Thymus (tissue), 11 donors: ENCODE data around the gene DUSP16. TPM values are rescaled to one million over a fixed set of nuclear protein-coding genes. Genes with fewer than 3 reads are reported as not detected.
A peak's percentile ranks its signal among the peaks of the same experiment; 100 is the strongest.
"Not testable (repeated sequence)": the region's sequence is repeated elsewhere in the genome, so short reads cannot be mapped to it uniquely, and the experiment has no call there.

ENCODE experiments used
- DNase-seq, 9 donors: peaks; one replicate each; pipeline ENCODE4 v3.0.0-alpha.2; 2013; ENCODE audit warnings: low spot score in 9 of 9, low read depth in 6 of 9, missing footprints in 1 of 9
- H3K27ac ChIP-seq, 2 donors: one replicate each; pipeline ENCODE4 v1.5.1; 2013; ENCODE audit warnings: control low read depth in 1 of 2, low read depth in 1 of 2, low read length in 1 of 2, mild to moderate bottlenecking in 1 of 2, moderate library complexity in 1 of 2
- H3K27me3 ChIP-seq, 2 donors: one replicate each; pipeline ENCODE4 v1.5.1; 2013; ENCODE audit warnings: low read length in 1 of 2; ENCODE audit not compliant: control insufficient read depth in 2 of 2, insufficient read depth in 1 of 2
- H3K36me3 ChIP-seq, 2 donors: one replicate each; pipeline ENCODE4 v1.5.1; 2013; ENCODE audit warnings: low read length in 1 of 2, mild to moderate bottlenecking in 1 of 2, moderate library complexity in 1 of 2; ENCODE audit not compliant: control insufficient read depth in 2 of 2, insufficient read depth in 2 of 2
- H3K4me1 ChIP-seq, 2 donors: one replicate each; pipeline ENCODE4 v1.5.1; 2013; ENCODE audit warnings: low read length in 2 of 2; ENCODE audit not compliant: control insufficient read depth in 2 of 2, insufficient read depth in 2 of 2
- H3K4me3 ChIP-seq, 2 donors: one replicate each; pipeline ENCODE4 v1.5.1; 2013; ENCODE audit warnings: low read length in 2 of 2, control low read depth in 1 of 2, mild to moderate bottlenecking in 1 of 2
- H3K9me3 ChIP-seq, 2 donors: one replicate each; pipeline ENCODE4 v1.5.1; 2013; ENCODE audit warnings: low read length in 1 of 2, mild to moderate bottlenecking in 1 of 2; ENCODE audit not compliant: control insufficient read depth in 2 of 2, insufficient read depth in 1 of 2
- WGBS: extraction: QIAGEN DNeasy Blood & Tissue Kit; methylation state at CpG from one replicate; pipeline ENCODE4 v1.1.7; 2013; 5-methylcytosine and 5-hydroxymethylcytosine counted together
- polyA plus RNA-seq: library from polyadenylated mRNA; stranded (reverse); fragments of 200-250 nt; gene quantifications from one replicate; pipeline ENCODE4 v1.2.3, GENCODE V29; 2013
- total RNA-seq: library from RNA; stranded (reverse); fragments of 120-200 nt; gene quantifications from one replicate; pipeline ENCODE4 v1.2.4, GENCODE V29; 2013
- donor health status: healthy.

DUSP16 gene
- total and polyA plus RNA-seq, 2 donors, result 18.2 to 19.1 TPM

- not testable (repeated sequence) for H3K27me3 ChIP-seq, H3K9me3 ChIP-seq, H3K27ac ChIP-seq, DNase-seq, H3K4me3 ChIP-seq
- peaks cover 19 to 20% of the 10 kb centered on the region in 2 donors for H3K36me3 ChIP-seq
- 98% methylated on average over 4 of the region's 4 CpGs for WGBS
- peaks cover 5 to 10% of the 10 kb centered on the region in 2 donors for H3K4me1 ChIP-seq
Observed at GRCh38 chr12:12522657-12523056, 40.0 kb downstream of the DUSP16 start.

GRCh38 chr12:12521888-12522287 is 40.8 kb downstream of the DUSP16 start:
- H3K36me3 ChIP-seq, result peaks cover 21 to 26% of the 10 kb centered on the region in 2 donors
- no peaks in the 10 kb centered on the region for H3K27me3 ChIP-seq
- peaks cover 4 to 10% of the 10 kb centered on the region in 2 donors for H3K4me1 ChIP-seq
- H3K27ac ChIP-seq, result no peak overlapping the region
- no peak for DNase-seq
- no peak overlapping the region for H3K4me3 ChIP-seq
- WGBS, result 91% methylated on average over 6 of the region's 6 CpGs
- no peaks in the 10 kb centered on the region for H3K9me3 ChIP-seq

- no peak for DNase-seq
- WGBS, result 98% methylated on average over 8 of the region's 8 CpGs
- Histone ChIP-seq H3K27me3 (no peaks in the 10 kb centered on the region), H3K36me3 (peaks cover 21 to 29% of the 10 kb centered on the region in 2 donors), H3K4me3 (no peak overlapping the region), H3K9me3 (no peaks in the 10 kb centered on the region), H3K27ac (no peak overlapping the region), H3K4me1 (peaks cover 4 to 10% of the 10 kb centered on the region in 2 donors)
Observed at GRCh38 chr12:12521044-12521485, 41.6 kb downstream of the DUSP16 start.

GRCh38 chr12:12520273-12520672 is 42.4 kb downstream of the DUSP16 start:
- no peak for DNase-seq
- no peak overlapping the region for H3K27ac ChIP-seq
- H3K9me3 ChIP-seq, result no peaks in the 10 kb centered on the region
- H3K36me3 ChIP-seq, result peaks cover 21 to 29% of the 10 kb centered on the region in 2 donors
- peaks cover 4 to 10% of the 10 kb centered on the region in 2 donors for H3K4me1 ChIP-seq
- no peak overlapping the region for H3K4me3 ChIP-seq
- H3K27me3 ChIP-seq, result no peaks in the 10 kb centered on the region

GRCh38 chr12:12519354-12519998 is 43.2 kb downstream of the DUSP16 start:
- WGBS, result 92% methylated on average over 4 of the region's 4 CpGs
- H3K36me3 ChIP-seq, result peaks cover 21 to 30% of the 10 kb centered on the region in 2 donors
- no peaks in the 10 kb centered on the region for H3K9me3 ChIP-seq
- H3K4me3 ChIP-seq, result no peak overlapping the region
- H3K27me3 ChIP-seq, result no peaks in the 10 kb centered on the region
- DNase-seq, result no peak
- H3K4me1 ChIP-seq, result peaks cover 4 to 10% of the 10 kb centered on the region in 2 donors
- H3K27ac ChIP-seq, result no peak overlapping the region

GRCh38 chr12:12518919-12519318 is 43.7 kb downstream of the DUSP16 start:
- 97% methylated on average over 4 of the region's 4 CpGs for WGBS
- H3K36me3 ChIP-seq, result peaks cover 21 to 35% of the 10 kb centered on the region in 2 donors
- no peak for DNase-seq
- H3K9me3 ChIP-seq, result no peaks in the 10 kb centered on the region
- no peaks in the 10 kb centered on the region for H3K27me3 ChIP-seq
- H3K4me3 ChIP-seq, result no peak overlapping the region
- H3K4me1 ChIP-seq, result peaks cover 4 to 7% of the 10 kb centered on the region in 2 donors
- no peak overlapping the region for H3K27ac ChIP-seq

- H3K27ac ChIP-seq, result no peak overlapping the region
- no peak for DNase-seq
- no peaks in the 10 kb centered on the region for H3K27me3 ChIP-seq
- WGBS, result 97% methylated on average over 3 of the region's 3 CpGs
- peaks cover under 1 to 3% of the 10 kb centered on the region in 2 donors for H3K4me1 ChIP-seq
- peaks cover 21 to 36% of the 10 kb centered on the region in 2 donors for H3K36me3 ChIP-seq
- no peaks in the 10 kb centered on the region for H3K9me3 ChIP-seq
- no peak overlapping the region for H3K4me3 ChIP-seq
Observed at GRCh38 chr12:12518464-12518845, 44.2 kb downstream of the DUSP16 start.

GRCh38 chr12:12513416-12514006 is 49.2 kb downstream of the DUSP16 start:
- Histone ChIP-seq H3K9me3 (no peaks in the 10 kb centered on the region), H3K4me3 (no peak overlapping the region), H3K4me1 (peaks cover 0 to 5% of the 10 kb centered on the region in 2 donors), H3K27ac (no peak overlapping the region), H3K27me3 (no peaks in the 10 kb centered on the region), H3K36me3 (peaks cover 7 to 22% of the 10 kb centered on the region in 2 donors)
- WGBS, result 81% methylated on average over 3 of the region's 3 CpGs
- DNase-seq, result no peak

- peak in 1 of 9 donors; percentile 52 for DNase-seq
- 81% methylated on average over 5 of the region's 5 CpGs for WGBS
- H3K4me1 ChIP-seq, result peaks cover 0 to 5% of the 10 kb centered on the region in 2 donors
Observed at GRCh38 chr12:12511895-12512711, 50.6 kb downstream of the DUSP16 start.

More at GRCh38 chr12:12511895-12512711, 50.6 kb downstream of the DUSP16 start:
- Histone ChIP-seq H3K36me3 (peaks cover 0 to 14% of the 10 kb centered on the region in 2 donors), H3K9me3 (no peaks in the 10 kb centered on the region), H3K27me3 (no peaks in the 10 kb centered on the region), H3K27ac (no peak overlapping the region), H3K4me3 (no peak overlapping the region)
